ENCODE data around the gene UBC. TPM values are rescaled to one million over a fixed set of nuclear protein-coding genes. Genes with fewer than 3 reads are reported as not detected.

UBC gene
- total RNA-seq, 1 experiment from 2014 or later = 1,259 TPM

- Histone ChIP-seq H3K4me3 (replicated peaks in 1 of 2; ENCODE audit: low read depth in 1 of 2, low read length in 2 of 2) (peak overlapping the region; percentile 45 to 52), H3K4me1 (ENCODE audit: control insufficient read depth in 1 of 2, insufficient read depth in 2 of 2, low read length in 2 of 2) (peaks cover 35 to 57% of the 10 kb centered on the region in 2 experiments), H3K27ac (ENCODE audit: low read depth, low read length) (peak overlapping the region; percentile 91), H3K36me3 (ENCODE audit: control insufficient read depth in 1 of 2, insufficient read depth in 2 of 2, low read length in 2 of 2) (no peaks in the 10 kb centered on the region; a peak in 1 of 4 replicates), H3K4me2 (ENCODE audit: low read length) (peak overlapping the region; percentile 85), H3K79me2 (ENCODE audit: insufficient read depth, low read length) (no peaks in the 10 kb centered on the region), H4K20me1 (ENCODE audit: insufficient read depth) (no peaks in the 10 kb centered on the region), H3K27me3 (ENCODE audit: insufficient read depth, low read length) (no peaks in the 10 kb centered on the region), H3K9me2 (ENCODE audit: insufficient read depth) (no peaks in the 10 kb centered on the region), H2AFZ (ENCODE audit: low read depth, low read length, poor library complexity, severe bottlenecking) (no peak overlapping the region), H3K9me3 (ENCODE audit: control insufficient read depth in 1 of 2, insufficient read depth in 1 of 2, low read depth in 1 of 2, low read length in 2 of 2) (no peaks in the 10 kb centered on the region), H3K9ac (ENCODE audit: low read length) (peak overlapping the region; percentile 55)
- ChIA-PET POLR2A (interaction anchor here (1.3 to 10.3 kb wide), 5 partner anchors 11 to 31 kb away, joined by 3 to 186 read pairs (median 15); partner anchors contain the start of gene UBC), RAD21 (ENCODE audit: low non-redundant PET in 1 of 2, low total read pairs in 2 of 2, uncharacterized antibody in 2 of 2, unreplicated experiment in 2 of 2) (interaction anchor here (1.3 to 1.5 kb wide), 3 partner anchors 26 to 34 kb away, joined by 3 to 5 read pairs (median 4); partner anchors contain the start of gene UBC (in 2 of the 2)), CTCF (interaction anchor here (1.2 to 2.7 kb wide), 9 partner anchors 10 to 36 kb away, joined by 4 to 32 read pairs (median 15); partner anchors contain the start of gene UBC)
- no peak for ATAC-seq
- BruUV-seq (replicated peaks) = no TSS peak
- intact Hi-C loops (cut with micrococcal nuclease) = loop anchor here (2.0 kb wide), 1 partner anchor 52 kb away; the partner anchor contains the start of gene BRI3BP
- no peak for TF ChIP-seq SRF (IDR thresholded peaks at IDR 0.05; ENCODE audit: low read depth)
- no peak for DNase-seq (ENCODE audit: low read depth, low spot score)
Measured at GRCh38 chr12:124941170-124941527, 26.7 kb upstream of the UBC start.

- H3K4me1 ChIP-seq (ENCODE audit: control insufficient read depth in 1 of 2, insufficient read depth in 2 of 2, low read length in 2 of 2) = peaks cover 35 to 60% of the 10 kb centered on the region in 2 experiments
- H3K79me2 ChIP-seq (ENCODE audit: insufficient read depth, low read length) = no peaks in the 10 kb centered on the region
- ChIA-PET CTCF (interaction anchor here (0.7 to 2.7 kb wide), 12 partner anchors 9 to 463 kb away, joined by 3 to 32 read pairs (median 11); partner anchors contain the start of genes BRI3BP and UBC), RAD21 (ENCODE audit: low non-redundant PET in 1 of 2, low total read pairs in 2 of 2, uncharacterized antibody in 2 of 2, unreplicated experiment in 2 of 2) (interaction anchor here (0.6 to 1.5 kb wide), 7 partner anchors 19 to 167 kb away, joined by 3 to 5 read pairs (median 4); partner anchors contain the start of gene UBC (in 2 of the 2)), POLR2A (interaction anchor here (1.2 to 10.3 kb wide), 8 partner anchors 10 to 103 kb away, joined by 3 to 186 read pairs (median 7); partner anchors contain the start of gene UBC)
- no peak overlapping the region for H2AFZ ChIP-seq (ENCODE audit: low read depth, low read length, poor library complexity, severe bottlenecking)
- DNase-seq (ENCODE audit: low read depth, low spot score) (peak; percentile 86), ATAC-seq (peak; percentile 53)
- H4K20me1 ChIP-seq (ENCODE audit: insufficient read depth) = no peaks in the 10 kb centered on the region
- H3K9me3 ChIP-seq (ENCODE audit: control insufficient read depth in 1 of 2, insufficient read depth in 1 of 2, low read depth in 1 of 2, low read length in 2 of 2) = no peaks in the 10 kb centered on the region
- peak; percentile 71 for TF ChIP-seq YY1 (IDR thresholded peaks at IDR 0.05; ENCODE audit: extremely low read depth, insufficient replicate concordance, low read depth, low read length)
- TF ChIP-seq CTCF (IDR thresholded peaks at IDR 0.05 in 2 of 3, conservative IDR thresholded peaks at IDR 0.05 in 1 of 3; ENCODE audit: borderline replicate concordance in 1 of 3, insufficient read depth in 1 of 3, low read depth in 2 of 3, low read length in 2 of 3) = peak in 2 of 3 experiments; percentile 92 to 93; a peak in 4 of 6 replicates
- TF ChIP-seq POLR2AphosphoS5 (IDR thresholded peaks at IDR 0.05; ENCODE audit: low read depth, low read length) = peak; percentile 80
- TF ChIP-seq ZNF274 (IDR thresholded peaks at IDR 0.05; ENCODE audit: low read depth, low read length) = no peak
- no peak for TF ChIP-seq POLR2A (IDR thresholded peaks at IDR 0.05; ENCODE audit: borderline replicate concordance, extremely low read depth, insufficient read depth, insufficient read length)
- TF ChIP-seq ZFX (IDR thresholded peaks at IDR 0.05) = 0 out of 2 replicates have a peak, but pooled peaks have one; percentile 28
- no peaks in the 10 kb centered on the region for H3K27me3 ChIP-seq (ENCODE audit: insufficient read depth, low read length)
- H3K27ac ChIP-seq (ENCODE audit: low read depth, low read length) = peak overlapping the region; percentile 91
- peak overlapping the region; percentile 85 for H3K4me2 ChIP-seq (ENCODE audit: low read length)
- peak overlapping the region; percentile 55 for H3K9ac ChIP-seq (ENCODE audit: low read length)
- H3K9me2 ChIP-seq (ENCODE audit: insufficient read depth) = no peaks in the 10 kb centered on the region
- intact Hi-C loops (cut with micrococcal nuclease) = loop anchor here (2.0 kb wide), 1 partner anchor 52 kb away; the partner anchor contains the start of gene BRI3BP
- H3K36me3 ChIP-seq (ENCODE audit: control insufficient read depth in 1 of 2, insufficient read depth in 2 of 2, low read length in 2 of 2) = no peaks in the 10 kb centered on the region; a peak in 1 of 4 replicates
- H3K4me3 ChIP-seq (replicated peaks in 1 of 2; ENCODE audit: low read depth in 1 of 2, low read length in 2 of 2) = peak overlapping the region; percentile 45 to 52
- BruUV-seq (replicated peaks) = no TSS peak
Measured at GRCh38 chr12:124940393-124941169, 26.1 kb upstream of the UBC start.
